Measurements from ENCODE around the gene SCRT2.

The SCRT2 gene

GRCh38 chr20:672963-673602, 2.5 kb downstream of the SCRT2 start:
- no peak for DNase-seq (ENCODE audit: low spot score)

DNA sequence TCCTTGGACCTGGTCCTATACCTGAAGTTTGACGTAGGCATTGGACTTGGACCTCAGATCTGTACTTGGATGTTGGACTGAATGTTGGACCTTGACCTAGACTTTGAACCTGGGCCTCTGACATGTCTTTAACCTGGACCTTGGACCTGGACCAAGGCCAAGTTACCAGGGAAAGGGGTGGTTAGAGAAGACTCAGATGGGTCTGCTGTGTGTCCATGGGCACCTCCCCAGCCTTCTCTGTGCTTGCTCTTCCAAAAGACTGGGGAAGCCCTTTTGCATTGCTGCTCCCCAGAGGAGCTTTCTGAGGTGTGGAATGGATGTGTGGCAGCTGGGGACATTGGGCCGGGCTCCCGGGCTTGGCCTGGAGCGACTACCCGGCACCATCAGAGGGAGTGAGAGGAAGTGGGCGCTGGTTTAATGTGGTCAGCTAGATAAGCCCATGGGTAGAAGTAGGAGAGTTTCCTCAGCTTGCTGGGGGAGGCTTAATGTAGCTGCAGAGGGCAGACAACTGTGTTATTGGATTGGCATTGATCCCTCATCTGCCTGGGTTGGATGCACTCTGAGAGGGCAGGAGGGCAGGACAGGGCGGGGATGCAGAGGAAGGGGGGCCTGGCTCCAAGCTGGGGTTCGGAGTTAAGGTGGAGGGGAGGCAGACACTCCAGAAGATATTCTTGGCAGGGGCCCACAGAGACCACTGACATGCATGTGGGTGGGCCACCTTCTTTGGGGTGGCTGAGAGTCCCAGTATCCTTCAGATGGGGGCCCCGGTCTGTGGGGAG, 4.2 kb downstream of the SCRT2 start:
- DNase-seq (ENCODE audit: low spot score): no peak

- no peak for DNase-seq (ENCODE audit: low spot score)
These were observed 6.0 kb downstream of the SCRT2 start for GRCh38 chr20:669573-669972.

DNA sequence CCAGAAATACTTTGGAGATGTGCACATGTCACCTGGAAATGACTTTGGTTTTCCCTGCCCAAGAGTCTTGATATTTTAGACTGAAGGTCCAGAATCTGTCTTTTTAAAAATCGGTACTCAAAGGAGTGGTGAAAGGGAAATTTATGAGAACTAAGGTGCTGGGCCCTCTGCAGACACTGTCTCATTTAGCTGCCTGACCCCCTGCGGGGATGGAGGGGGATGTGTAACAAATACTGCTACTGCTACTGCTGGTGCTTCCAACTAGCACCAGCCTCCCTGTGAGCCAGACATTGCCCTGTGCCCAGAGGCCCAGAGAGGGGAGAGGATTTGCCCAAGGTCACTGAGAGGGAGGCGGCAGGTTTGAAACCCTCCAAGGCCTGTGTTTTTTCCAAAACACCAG, 7.0 kb downstream of the SCRT2 start:
- DNase-seq (ENCODE audit: low spot score): no peak

DNA sequence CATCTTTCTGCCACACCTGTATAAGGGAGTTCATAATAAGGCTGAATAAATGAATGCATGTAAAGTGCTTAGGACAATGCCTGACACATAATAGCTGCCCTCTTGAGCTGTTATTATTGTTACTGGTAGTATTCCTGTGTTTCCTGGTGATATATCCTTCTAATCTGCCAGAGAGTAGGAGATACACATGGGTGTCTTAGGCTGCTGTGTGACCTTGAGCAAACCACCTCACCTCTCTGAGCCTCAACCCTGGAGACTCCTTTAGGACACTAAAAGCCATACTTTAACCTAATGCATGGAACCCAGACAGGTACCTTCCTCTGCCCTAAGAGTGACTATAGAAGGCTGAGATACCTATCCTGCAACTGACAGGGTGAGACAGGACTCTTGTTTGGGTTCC, 7.6 kb downstream of the SCRT2 start:
- DNase-seq (ENCODE audit: low spot score): no peak

DNA sequence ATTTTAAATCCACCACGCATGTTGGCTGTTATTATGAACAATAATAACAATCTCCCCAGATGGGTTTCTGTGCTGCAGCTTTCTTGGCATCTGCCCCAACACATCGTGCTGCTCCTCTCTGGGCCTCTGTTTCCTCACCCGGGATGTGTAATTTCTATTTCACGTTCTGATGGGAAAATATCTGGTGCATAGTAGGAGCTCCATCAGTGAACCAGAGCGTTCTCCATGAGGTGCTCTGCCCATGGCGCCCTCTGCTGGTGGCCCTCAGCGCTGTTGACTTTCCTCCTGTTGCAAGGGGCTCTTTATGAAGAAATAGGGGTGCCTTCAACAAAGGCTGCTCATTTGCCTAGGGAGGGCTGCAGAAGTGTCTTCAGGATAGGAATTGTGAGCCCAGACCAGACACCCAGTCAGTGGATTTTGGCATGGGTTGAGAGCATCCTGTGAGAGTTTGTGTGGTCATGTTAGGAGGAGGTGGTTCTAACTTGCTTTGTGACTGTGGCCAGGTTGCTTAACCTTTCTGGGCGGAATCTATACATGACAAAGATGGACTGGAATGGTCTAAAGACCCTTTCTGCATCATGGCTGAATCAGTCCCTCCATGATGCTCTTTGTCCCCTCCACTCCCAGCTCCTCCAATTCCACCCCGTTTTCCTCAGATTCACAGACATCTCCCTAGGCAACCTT, 8.1 kb downstream of the SCRT2 start:
- peak; percentile 91 for DNase-seq (ENCODE audit: low spot score)

- DNase-seq (ENCODE audit: low spot score): no peak
These were observed 8.7 kb downstream of the SCRT2 start for GRCh38 chr20:666877-667276.

DNA sequence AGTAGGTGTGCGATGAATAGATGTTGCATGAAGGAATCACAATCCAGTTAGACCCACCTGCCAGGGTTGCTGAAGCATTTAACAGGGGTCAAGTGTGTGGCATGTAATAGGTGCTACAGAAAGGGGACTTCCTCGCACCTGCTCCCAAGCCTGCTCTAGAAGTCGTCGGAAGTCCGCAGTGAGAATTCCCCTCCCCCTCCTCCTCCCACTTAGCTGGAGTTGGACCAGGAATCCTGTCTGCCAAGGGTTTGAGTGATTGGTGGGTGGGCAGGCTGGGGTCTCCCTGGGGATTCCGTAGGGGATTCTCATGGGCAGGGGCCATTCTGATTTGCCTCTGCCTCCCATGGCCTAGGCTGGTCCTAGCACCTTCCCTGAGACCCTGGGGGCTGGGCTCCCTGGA, 10.3 kb downstream of the SCRT2 start:
- no peak for DNase-seq (ENCODE audit: low spot score)

GRCh38 chr20:664576-664975, 11.0 kb downstream of the SCRT2 start:
- DNase-seq (ENCODE audit: low spot score): no peak

DNA sequence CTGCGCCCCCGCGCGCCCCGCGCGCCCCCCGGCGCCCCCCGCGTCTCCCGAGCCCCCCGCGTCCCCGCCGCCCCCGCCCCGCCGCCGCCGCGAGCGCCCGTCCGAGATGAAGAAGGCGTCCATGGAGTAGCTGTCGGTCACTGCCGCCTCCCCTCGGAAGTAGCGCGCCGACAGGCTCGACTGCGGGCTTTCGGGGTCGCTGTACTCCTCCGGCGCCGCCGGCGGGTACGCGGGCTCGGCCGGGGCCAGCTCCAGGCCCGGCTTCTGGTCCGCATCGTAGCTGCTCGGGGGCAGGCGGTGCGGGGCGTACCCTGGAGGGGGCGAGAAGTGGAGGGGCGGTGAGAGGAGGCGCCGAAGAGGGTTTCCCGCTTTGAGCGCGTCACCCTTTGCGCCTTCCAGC, 11.5 kb downstream of the SCRT2 start:
- DNase-seq (ENCODE audit: low spot score): no peak

DNA sequence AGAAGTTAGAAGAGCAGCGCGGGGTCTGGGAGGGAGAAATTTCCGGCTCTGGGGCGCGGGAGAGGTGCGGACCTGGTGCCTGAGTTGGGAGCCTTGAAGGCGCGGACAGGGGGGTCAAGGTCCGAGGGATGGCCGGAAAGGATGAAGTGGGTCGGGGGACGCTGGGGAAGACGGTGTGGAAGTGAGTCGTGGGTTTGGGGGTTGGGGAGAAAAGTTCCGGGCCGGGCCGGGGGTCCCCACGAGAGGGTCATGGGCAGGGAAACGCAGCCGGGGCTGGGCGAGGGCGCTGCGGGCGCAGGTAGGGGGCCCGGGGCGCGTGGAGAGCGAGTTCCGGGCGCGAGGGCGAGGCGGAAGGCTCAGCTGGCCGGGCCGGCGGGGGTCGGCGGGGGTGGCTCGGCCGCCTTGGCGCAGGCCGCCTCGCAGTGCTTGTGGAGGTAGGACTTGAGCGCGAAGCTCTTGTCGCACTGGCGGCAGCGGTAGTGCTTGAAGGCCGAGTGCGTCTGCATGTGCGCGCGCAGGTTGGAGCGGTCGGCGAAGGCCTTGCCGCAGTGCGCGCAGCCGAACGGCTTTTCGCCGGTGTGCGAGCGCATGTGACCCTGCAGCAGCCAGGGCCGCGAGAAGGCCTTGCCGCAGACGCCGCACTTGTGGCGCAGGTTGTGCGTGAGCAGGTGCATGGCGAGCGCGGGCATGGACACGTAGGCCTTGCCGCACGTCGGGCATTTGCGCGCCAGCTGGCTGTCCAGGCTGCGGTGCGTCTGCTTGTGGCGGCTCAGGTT, 12.1 kb downstream of the SCRT2 start:
- no peak for DNase-seq (ENCODE audit: low spot score)

DNA sequence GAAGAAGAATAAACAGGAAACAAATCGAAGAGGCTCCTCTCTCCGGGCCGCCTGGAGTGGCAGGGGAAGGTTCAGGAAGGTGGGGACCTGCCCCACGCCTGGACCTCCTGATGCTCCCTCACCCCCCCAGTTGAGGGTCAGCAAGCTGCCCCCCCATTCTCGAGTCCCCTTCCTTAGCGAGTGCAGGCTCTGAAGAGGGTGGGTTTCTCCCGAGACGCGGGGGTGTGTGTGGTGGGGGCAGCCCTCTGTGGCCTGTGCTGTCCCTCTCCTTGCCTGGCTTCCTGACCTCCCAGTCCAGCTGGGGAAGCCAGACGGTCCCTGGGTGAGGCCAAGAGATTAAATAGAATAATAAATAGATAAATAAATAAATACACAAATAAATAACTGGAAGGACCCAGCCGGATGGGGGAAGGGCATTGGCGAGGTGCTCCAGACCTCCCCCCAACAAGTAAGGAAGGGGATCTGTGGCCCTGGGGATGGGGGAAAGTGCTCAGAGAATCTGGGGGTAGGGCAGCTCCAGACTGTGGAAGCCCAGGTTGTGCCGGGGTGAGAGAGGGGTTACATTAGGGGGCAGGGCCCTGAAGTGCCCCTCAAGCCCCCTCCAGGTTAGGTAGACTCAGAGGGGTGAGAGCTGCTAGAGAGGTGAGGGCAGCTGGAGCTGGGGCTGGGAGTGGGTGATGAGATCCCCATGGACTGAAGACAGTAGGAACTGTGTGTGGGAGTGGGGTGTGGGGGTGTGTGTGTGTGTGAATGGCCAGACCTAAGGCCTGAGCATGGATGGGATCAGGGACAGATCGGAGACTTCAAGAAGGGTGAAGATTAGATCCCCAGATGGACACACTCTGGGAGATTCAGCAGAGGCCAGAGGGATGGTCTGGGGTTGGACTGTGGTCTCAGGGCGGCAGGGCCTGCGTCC, 13.1 kb downstream of the SCRT2 start:
- no peak for DNase-seq (ENCODE audit: low spot score)

DNA sequence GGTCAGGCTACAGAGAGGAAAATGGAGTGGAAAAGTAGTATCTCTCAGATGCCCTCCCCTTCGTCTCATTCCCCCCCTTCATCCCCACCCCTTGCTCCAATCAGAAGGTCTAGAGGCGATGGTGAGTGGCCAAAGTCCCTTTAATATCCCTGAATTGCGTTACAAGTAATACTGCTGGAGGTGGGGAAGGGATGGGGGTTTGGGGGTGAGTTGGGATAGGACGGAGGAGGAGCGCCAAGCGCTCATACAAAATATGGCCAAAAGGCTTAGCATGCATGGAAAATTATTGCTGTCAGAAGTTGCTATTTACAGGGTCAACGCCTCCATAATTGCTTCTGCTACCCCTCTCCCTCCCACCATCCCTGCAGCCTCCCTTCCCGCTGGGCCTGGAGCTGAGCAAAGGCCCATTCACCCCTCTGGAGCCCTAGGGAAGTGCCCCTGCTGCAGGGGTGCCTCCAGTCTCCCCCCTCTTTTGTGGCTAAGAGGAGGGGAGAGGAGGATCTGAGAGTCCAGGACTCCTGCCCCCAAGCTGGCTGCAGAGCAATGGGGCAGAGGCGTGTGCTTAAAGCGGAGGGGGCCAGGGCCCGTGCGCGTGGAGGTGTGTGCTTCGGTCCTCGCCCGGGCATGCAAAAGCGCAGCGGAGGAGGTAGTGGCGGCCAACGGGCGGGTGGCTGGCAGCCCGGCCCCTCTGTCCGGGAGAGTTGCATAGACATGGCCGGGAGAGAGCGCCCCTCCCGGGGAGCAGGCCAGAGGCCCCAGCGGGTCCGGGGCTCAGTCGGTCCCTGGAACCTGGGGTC, 13.9 kb downstream of the SCRT2 start:
- DNase-seq (ENCODE audit: low spot score): no peak

GRCh38 chr20:658731-659291, 16.8 kb downstream of the SCRT2 start:
- no peak for DNase-seq (ENCODE audit: low spot score)

DNA sequence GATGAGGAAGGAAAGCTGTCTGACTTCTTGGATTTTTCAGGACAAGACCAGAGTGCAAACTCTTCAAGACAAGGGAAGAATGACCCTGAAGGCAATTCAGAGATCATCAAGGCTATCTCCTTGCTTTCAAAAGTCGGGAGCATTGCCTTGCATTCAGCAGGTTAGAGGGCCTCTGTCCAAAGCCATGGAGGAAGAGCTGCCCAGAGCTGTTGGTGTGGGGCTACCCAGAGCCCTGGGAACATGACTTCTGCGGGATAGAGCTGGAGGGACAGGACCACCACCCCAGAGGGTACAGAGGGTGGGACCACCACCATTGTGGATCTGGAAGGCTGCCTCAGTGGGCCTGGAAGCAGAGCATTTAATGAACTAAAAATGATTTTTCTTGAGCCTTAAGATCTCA, 17.4 kb downstream of the SCRT2 start:
- DNase-seq (ENCODE audit: low spot score): no peak

DNA sequence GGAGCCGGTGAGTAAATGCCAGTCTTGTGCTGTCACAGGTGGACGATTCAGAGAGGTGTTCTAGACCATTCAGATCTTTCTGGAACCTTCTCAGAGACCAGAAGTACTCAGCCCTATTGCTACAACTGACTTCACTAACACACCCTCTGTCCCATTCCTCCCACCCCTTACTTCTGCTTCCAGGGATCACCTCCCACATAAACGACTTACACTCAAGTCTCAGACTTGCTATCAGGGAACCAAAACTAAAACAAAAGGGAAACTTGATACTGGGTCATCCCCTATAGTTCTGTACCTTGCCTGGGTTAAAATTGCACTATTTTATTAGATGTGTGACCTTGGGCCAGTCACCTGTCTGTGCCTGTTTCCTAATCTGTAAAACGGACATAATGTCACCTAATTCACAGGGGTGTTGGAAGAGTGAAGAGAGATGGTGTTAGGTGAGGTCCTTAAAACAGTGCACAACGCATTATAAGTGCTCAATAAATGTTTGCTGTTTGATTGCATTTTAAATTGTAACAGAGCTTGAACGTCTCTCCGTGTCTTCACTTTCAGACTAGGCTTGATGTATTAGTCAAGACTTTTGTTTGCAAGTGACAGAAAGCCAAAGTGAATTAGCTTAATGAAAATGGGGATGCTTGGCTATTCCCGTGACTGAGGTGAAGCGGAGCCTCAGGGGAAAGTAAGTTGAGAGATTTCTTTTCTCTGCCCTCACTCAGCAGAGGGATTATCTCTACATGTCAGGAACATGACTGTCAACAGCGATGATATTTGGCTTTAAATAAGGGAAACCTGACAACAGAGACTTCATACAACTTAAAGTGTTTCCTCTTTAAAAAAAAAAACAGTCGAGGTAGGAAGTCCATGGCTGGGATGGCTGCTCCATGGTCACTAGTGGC, 19.6 kb downstream of the SCRT2 start:
- no peak for DNase-seq (ENCODE audit: low spot score)

DNA sequence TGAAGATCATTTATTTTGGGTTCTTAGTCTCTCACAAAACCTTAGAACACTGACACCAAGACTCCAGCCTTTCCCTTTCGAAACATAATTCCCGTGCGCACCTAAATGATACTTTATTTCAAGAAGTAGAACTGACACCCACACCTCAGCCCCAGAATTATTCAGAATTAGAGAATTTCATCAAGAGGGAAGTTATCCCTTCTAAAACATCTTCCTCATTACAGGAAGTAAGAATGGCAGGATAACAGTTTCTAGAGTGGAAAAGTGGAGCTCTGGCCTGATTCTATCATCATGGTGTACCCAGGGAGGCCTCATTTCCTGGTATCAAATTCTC, 21.2 kb downstream of the SCRT2 start:
- no peak for DNase-seq (ENCODE audit: low spot score)

GRCh38 chr20:653590-654416, 21.8 kb downstream of the SCRT2 start:
- DNase-seq (ENCODE audit: low spot score): no peak
